H1 (cell line): ENCODE measurements around the gene MYBPH. TPM values are rescaled to one million over a fixed set of nuclear protein-coding genes. Genes with fewer than 3 reads are reported as not detected.

Experiments
- CTCF ChIA-PET: fragments of 300-600 bp; sonication (Branson Sonifier 250); formaldehyde crosslinking; loops from one replicate; lab custom pipeline; 2021; ENCODE audit not compliant: partially characterized antibody; lab: Charles Lee
- POLR2A ChIA-PET: fragments of 300-600 bp; sonication (Branson Sonifier 250); formaldehyde crosslinking; loops from one replicate; lab custom pipeline; 2021; ENCODE audit warnings: inconsistent platforms; ENCODE audit not compliant: partially characterized antibody; lab: Charles Lee
- DNase-seq, 2 experiments: peaks; one replicate each; pipeline versions ENCODE4 v3.0.0 to v3.0.0-alpha.2; 2010 to 2022; ENCODE audit warnings: low spot score in 2 of 2, low read depth in 1 of 2, mixed read lengths in 1 of 2
- FAIRE-seq: peaks from 2 replicates; lab custom pipeline; 2011; peaks lifted over from hg19 to GRCh38; lab: Jason Lieb, UNC
- H2AFZ ChIP-seq: 2 replicates; pipeline ENCODE4 v1.8.1; 2012; ENCODE audit warnings: low read length, inconsistent platforms
- H2AK5ac ChIP-seq: 2 replicates; pipeline ENCODE4 v1.6.1; 2013; ENCODE audit warnings: low read depth, low read length
- H2BK120ac ChIP-seq: replicated peaks from 2 replicates; pipeline ENCODE3; 2013; ENCODE audit warnings: low read depth, low read length, inconsistent platforms
- H2BK12ac ChIP-seq: 2 replicates; pipeline ENCODE4 v1.6.1; 2013; ENCODE audit warnings: low read depth, low read length
- H2BK15ac ChIP-seq: 2 replicates; pipeline ENCODE4 v1.6.1; 2013; ENCODE audit warnings: low read length
- H2BK20ac ChIP-seq: 2 replicates; pipeline ENCODE4 v1.6.1; 2013; ENCODE audit warnings: low read length
- H2BK5ac ChIP-seq: 2 replicates; pipeline ENCODE4 v1.6.1; 2013; ENCODE audit warnings: low read depth, low read length
- H3K14ac ChIP-seq: 2 replicates; pipeline ENCODE4 v1.6.1; 2013; ENCODE audit warnings: inconsistent platforms; ENCODE audit not compliant: insufficient read length
- H3K18ac ChIP-seq: 2 replicates; pipeline ENCODE4 v1.6.1; 2013; ENCODE audit warnings: low read length; ENCODE audit errors: extremely low read depth
- H3K23ac ChIP-seq: 2 replicates; pipeline ENCODE4 v1.6.1; 2013; ENCODE audit warnings: inconsistent platforms; ENCODE audit not compliant: insufficient read length
- H3K23me2 ChIP-seq: 2 replicates; pipeline ENCODE4 v1.6.1; 2013; ENCODE audit warnings: low read depth, low read length
- H3K27ac ChIP-seq: 2 replicates; pipeline ENCODE4 v1.6.1; 2011; ENCODE audit warnings: low read depth, low read length, inconsistent platforms
- H3K27me3 ChIP-seq, 4 experiments: replicated peaks in 1 of 4; 1 replicate in 1 of 4; 2 replicates in 3 of 4; pipeline versions ENCODE4 v1.6.1 to v1.8.1; 2011 to 2013; ENCODE audit warnings: low read length in 3 of 4, mild to moderate bottlenecking in 3 of 4, inconsistent platforms in 2 of 4, mixed read lengths in 2 of 4, moderate library complexity in 1 of 4; ENCODE audit not compliant: control insufficient read depth in 3 of 4, insufficient read depth in 3 of 4; ENCODE audit errors: extremely low read depth in 1 of 4
- H3K36me3 ChIP-seq, 4 experiments: 2 replicates each; pipeline versions ENCODE4 v1.6.1 to v1.8.1; 2011 to 2013; ENCODE audit warnings: mild to moderate bottlenecking in 4 of 4, low read length in 3 of 4, moderate library complexity in 2 of 4, control low read depth in 1 of 4, inconsistent platforms in 1 of 4; ENCODE audit not compliant: insufficient read depth in 4 of 4, control insufficient read depth in 2 of 4
- H3K4ac ChIP-seq: replicated peaks from 2 replicates; pipeline ENCODE3; 2013; ENCODE audit warnings: low read length, low read depth, mixed read lengths, inconsistent platforms; ENCODE audit not compliant: insufficient read length
- H3K4me1 ChIP-seq, 4 experiments: replicated peaks in 1 of 4; 1 replicate in 1 of 4; 2 replicates in 3 of 4; pipeline versions ENCODE4 v1.6.1 to v1.8.1; 2011 to 2013; ENCODE audit warnings: low read length in 3 of 4, inconsistent platforms in 2 of 4, mixed read lengths in 1 of 4; ENCODE audit not compliant: insufficient read depth in 4 of 4, control insufficient read depth in 3 of 4
- H3K4me2 ChIP-seq, 2 experiments: 2 replicates each; pipeline versions ENCODE4 v1.6.1 to v1.8.1; 2011 to 2013; ENCODE audit warnings: low read depth in 2 of 2, low read length in 2 of 2, control low read depth in 1 of 2, inconsistent platforms in 1 of 2, mild to moderate bottlenecking in 1 of 2; ENCODE audit not compliant: insufficient read depth in 1 of 2
- H3K4me3 ChIP-seq, 4 experiments: fragments of 200-600, 300-600 bp in 1 of 4; sonication (generic), shearing (Covaris generic), sonication (Bioruptor Twin) in 1 of 4; 2 replicates each; pipeline versions ENCODE4 v1.5.1 to v1.8.1; 2011 to 2016; ENCODE audit warnings: low read length in 4 of 4, low read depth in 3 of 4, control low read depth in 2 of 4, inconsistent platforms in 2 of 4, mild to moderate bottlenecking in 2 of 4, mixed read lengths in 1 of 4, moderate library complexity in 1 of 4; ENCODE audit not compliant: insufficient read depth in 2 of 4; ENCODE audit errors: extremely low read depth in 1 of 4
- H3K56ac ChIP-seq: replicated peaks from 2 replicates; pipeline ENCODE3; 2013; ENCODE audit warnings: low read depth, mild to moderate bottlenecking, mixed read lengths, low read length, inconsistent platforms; ENCODE audit not compliant: insufficient read length
- H3K79me1 ChIP-seq: 2 replicates; pipeline ENCODE4 v1.6.1; 2013; ENCODE audit warnings: low read depth, low read length, control low read depth
- H3K79me2 ChIP-seq, 2 experiments: 2 replicates each; pipeline versions ENCODE4 v1.6.1 to v1.8.1; 2012 to 2013; ENCODE audit warnings: low read length in 2 of 2, mild to moderate bottlenecking in 2 of 2, inconsistent platforms in 1 of 2; ENCODE audit not compliant: insufficient read depth in 2 of 2, control insufficient read depth in 1 of 2
- H3K9ac ChIP-seq, 4 experiments: replicated peaks in 1 of 4; 1 replicate in 1 of 4; 2 replicates in 3 of 4; pipeline versions ENCODE4 v1.6.1 to v1.8.1; 2011 to 2013; ENCODE audit warnings: low read depth in 3 of 4, low read length in 3 of 4, control low read depth in 2 of 4, mild to moderate bottlenecking in 2 of 4, moderate library complexity in 2 of 4, inconsistent platforms in 1 of 4; ENCODE audit errors: extremely low read depth in 1 of 4
- H3K9me3 ChIP-seq, 2 experiments: 2 replicates each; pipeline versions ENCODE4 v1.6.1 to v1.8.1; 2012 to 2013; ENCODE audit warnings: mild to moderate bottlenecking in 2 of 2, moderate library complexity in 2 of 2, control low read depth in 1 of 2, inconsistent platforms in 1 of 2, low read depth in 1 of 2, low read length in 1 of 2, mixed read lengths in 1 of 2; ENCODE audit not compliant: insufficient read depth in 2 of 2
- H4K20me1 ChIP-seq, 2 experiments: replicated peaks in 1 of 2; 2 replicates each; pipeline versions ENCODE3 to v1.8.1; 2011 to 2013; ENCODE audit warnings: inconsistent platforms in 2 of 2, low read length in 2 of 2, mild to moderate bottlenecking in 1 of 2; ENCODE audit not compliant: insufficient read depth in 2 of 2, control insufficient read depth in 1 of 2
- H4K5ac ChIP-seq: 2 replicates; pipeline ENCODE4 v1.6.1; 2013; ENCODE audit warnings: low read length, low read depth, mixed read lengths, inconsistent platforms; ENCODE audit not compliant: insufficient read length
- H4K8ac ChIP-seq: 2 replicates; pipeline ENCODE4 v1.8.0; 2013; ENCODE audit warnings: mild to moderate bottlenecking, moderate library complexity, low read length, inconsistent platforms; ENCODE audit not compliant: insufficient read depth; ENCODE audit errors: extremely low read depth
- H4K91ac ChIP-seq: replicated peaks from 2 replicates; pipeline ENCODE3; 2013; ENCODE audit warnings: low read length, mixed read lengths, inconsistent platforms; ENCODE audit not compliant: insufficient read length
- ATF3 ChIP-seq: IDR thresholded peaks from 2 replicates; pipeline ENCODE4 v1.6.1; 2011; ENCODE audit warnings: low read depth, mild to moderate bottlenecking, low read length; ENCODE audit not compliant: insufficient read depth
- TBP ChIP-seq: IDR thresholded peaks from 2 replicates; pipeline ENCODE4 v1.6.1; 2011; ENCODE audit warnings: low read depth, low read length, improper control_type of control experiment
- WGBS, 2 experiments: shearing (Covaris generic) in 1 of 2; methylation state at CpG; one replicate each; pipeline versions ENCODE4 v1.1.6 to v1.1.7; 2013 to 2015; ENCODE audit warnings: low lambda C conversion rate in 2 of 2, mixed read lengths in 2 of 2, inconsistent platforms in 1 of 2, low coverage in 1 of 2, missing lambda C conversion rate in 1 of 2; ENCODE audit not compliant: insufficient replicate concordance in 2 of 2, insufficient coverage in 1 of 2, insufficient read length in 1 of 2; ENCODE audit errors: extremely low coverage in 1 of 2, missing lambda C conversion rate in 1 of 2; 5-methylcytosine and 5-hydroxymethylcytosine counted together
- polyA plus RNA-seq, 7 experiments: library from polyadenylated mRNA; depleted of rRNA in 3 of 7; stranded (reverse) in 5 of 7; unstranded in 2 of 7; fragments of >200 nt in 5 of 7; fragments of 200-250 nt in 2 of 7; gene quantifications; 1 replicate in 5 of 7; 2 replicates in 1 of 7; 4 replicates in 1 of 7; pipeline versions ENCODE4 v1.2.1 to v1.2.3, GENCODE V29; 2011 to 2013; ENCODE audit warnings: missing spikeins in 2 of 7, mixed read lengths in 2 of 7
- total RNA-seq: library from RNA; stranded (reverse); fragmentation: NEBNext Ultra II Directional; extraction: Animal tissue kit (Norgen Biotek cat#: 25700); gene quantifications from 2 replicates; pipeline ENCODE4 v1.2.1, GENCODE V29; 2021

The MYBPH gene
- total and polyA plus RNA-seq, 2 of the 8 experiments (the other 6 are each of a cell fraction or from before 2014, with no cell fraction given), result not detected

- no peak overlapping the region for H2BK5ac ChIP-seq
- H3K23me2 ChIP-seq, result no peaks in the 10 kb centered on the region
- H2BK20ac ChIP-seq, result no peak overlapping the region
- ChIA-PET CTCF (interaction anchor here (1.1 to 16.8 kb wide), 8 partner anchors 9 to 122 kb away, joined by 3 to 511 read pairs (median 12); partner anchors contain the start of gene ADORA1), POLR2A (interaction anchor here (1.0 kb wide), 1 partner anchor 11 kb away, joined by 3 read pairs; no protein-coding TSS in a partner anchor)
- H3K4ac ChIP-seq, result no peak overlapping the region
- no peak overlapping the region for H2AFZ ChIP-seq
- H2BK15ac ChIP-seq, result no peak overlapping the region
- no peak overlapping the region for H3K4me3 ChIP-seq
- H4K8ac ChIP-seq, result no peak overlapping the region
- no peak overlapping the region for H3K9ac ChIP-seq
- H3K4me2 ChIP-seq, result no peak overlapping the region
- H3K27ac ChIP-seq, result no peak overlapping the region
- H3K18ac ChIP-seq, result no peak overlapping the region
- no peak for FAIRE-seq
- no peaks in the 10 kb centered on the region for H4K20me1 ChIP-seq
- no peaks in the 10 kb centered on the region for H3K79me1 ChIP-seq
- H3K14ac ChIP-seq, result no peak overlapping the region
- no peak overlapping the region for H2AK5ac ChIP-seq
- H3K79me2 ChIP-seq, result no peaks in the 10 kb centered on the region
- DNase-seq, result no peak
- no peak overlapping the region for H2BK120ac ChIP-seq
- no peak overlapping the region for H2BK12ac ChIP-seq
- no peak overlapping the region for H3K56ac ChIP-seq
- H3K36me3 ChIP-seq, result no peaks in the 10 kb centered on the region
- no peaks in the 10 kb centered on the region; a peak in 1 of 4 replicates for H3K9me3 ChIP-seq
- no peaks in the 10 kb centered on the region for H3K4me1 ChIP-seq
- H4K5ac ChIP-seq, result no peak overlapping the region
- H3K23ac ChIP-seq, result no peak overlapping the region
- no peaks in the 10 kb centered on the region; a peak in 1 of 7 replicates for H3K27me3 ChIP-seq
- no peak for TF ChIP-seq ATF3
- TF ChIP-seq TBP, result no peak
- WGBS, 2 experiments, result 90% methylated on average over 8 of the region's 11 CpGs; no CpG with 5 or more reads in 1 of the 2 experiments
- H4K91ac ChIP-seq, result no peak overlapping the region
These were observed 13.9 kb downstream of the MYBPH start for GRCh38 chr1:203161703-203162102.
